OCI-LY1 (cell line): Measurements from ENCODE around the gene LBHD2.

Source experiments
- EZH2 ChIP-seq: fragments of 200-600 bp; sonication (generic), shearing (Covaris generic); IDR thresholded peaks from 2 replicates; pipeline ENCODE4 v1.8.0; 2017; ENCODE audit warnings: borderline replicate concordance, mixed run types, mild to moderate bottlenecking, antibody characterized with exemption, low read length, moderate library complexity, mixed read lengths
- TF ChIP-seq, protein P1 (sequence below): fragments of 200-600 bp; sonication (generic), shearing (Covaris generic); IDR thresholded peaks from 2 replicates; pipeline ENCODE4 v1.5.1; 2017; ENCODE audit warnings: mild to moderate bottlenecking, antibody characterized with exemption, low read length, moderate library complexity, mixed read lengths

DNA sequence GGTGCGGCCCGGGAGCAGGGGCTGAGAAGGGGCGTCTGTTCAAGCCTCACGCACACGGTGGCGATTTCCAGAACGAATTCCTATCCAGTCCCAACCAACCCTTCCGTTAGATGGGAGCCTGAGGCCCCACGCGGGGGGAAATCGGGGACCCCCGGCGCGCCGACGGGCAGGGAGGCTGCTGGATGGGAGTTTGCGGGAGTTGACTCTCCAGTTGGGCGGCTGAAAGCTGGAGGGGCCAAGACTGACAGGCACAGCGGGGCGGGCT is 20.3 kb downstream of the LBHD2 start:
- TF ChIP-seq EZH2 = no peak
- TF ChIP-seq, protein P1, sequence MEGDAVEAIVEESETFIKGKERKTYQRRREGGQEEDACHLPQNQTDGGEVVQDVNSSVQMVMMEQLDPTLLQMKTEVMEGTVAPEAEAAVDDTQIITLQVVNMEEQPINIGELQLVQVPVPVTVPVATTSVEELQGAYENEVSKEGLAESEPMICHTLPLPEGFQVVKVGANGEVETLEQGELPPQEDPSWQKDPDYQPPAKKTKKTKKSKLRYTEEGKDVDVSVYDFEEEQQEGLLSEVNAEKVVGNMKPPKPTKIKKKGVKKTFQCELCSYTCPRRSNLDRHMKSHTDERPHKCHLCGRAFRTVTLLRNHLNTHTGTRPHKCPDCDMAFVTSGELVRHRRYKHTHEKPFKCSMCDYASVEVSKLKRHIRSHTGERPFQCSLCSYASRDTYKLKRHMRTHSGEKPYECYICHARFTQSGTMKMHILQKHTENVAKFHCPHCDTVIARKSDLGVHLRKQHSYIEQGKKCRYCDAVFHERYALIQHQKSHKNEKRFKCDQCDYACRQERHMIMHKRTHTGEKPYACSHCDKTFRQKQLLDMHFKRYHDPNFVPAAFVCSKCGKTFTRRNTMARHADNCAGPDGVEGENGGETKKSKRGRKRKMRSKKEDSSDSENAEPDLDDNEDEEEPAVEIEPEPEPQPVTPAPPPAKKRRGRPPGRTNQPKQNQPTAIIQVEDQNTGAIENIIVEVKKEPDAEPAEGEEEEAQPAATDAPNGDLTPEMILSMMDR = no peak
